Measurements from ENCODE around the gene DAPK1. TPM values are rescaled to one million over a fixed set of nuclear protein-coding genes. Genes with fewer than 3 reads are reported as not detected.

DAPK1 gene
- polyA plus RNA-seq, 1 donor from 2014 or later = 45.0 TPM

- Histone ChIP-seq H3K9me3 (ENCODE audit: low read length) (no peaks in the 10 kb centered on the region), H3K79me2 (replicated peaks; ENCODE audit: insufficient read depth, low read length) (no peaks in the 10 kb centered on the region), H3K36me3 (ENCODE audit: insufficient read depth, low read length) (peaks cover 4% of the 10 kb centered on the region), H3F3A (ENCODE audit: insufficient read depth, low read length, poor library complexity, severe bottlenecking) (no peaks in the 10 kb centered on the region), H3K4me2 (ENCODE audit: low read length) (no peak overlapping the region), H3K9me2 (ENCODE audit: insufficient read depth, low read length) (no peaks in the 10 kb centered on the region), H4K20me1 (ENCODE audit: insufficient read depth) (no peaks in the 10 kb centered on the region), H3K9ac (ENCODE audit: low read length) (no peak overlapping the region), H3K27me3 (ENCODE audit: insufficient read depth, low read depth, low read length) (no peaks in the 10 kb centered on the region), H3K4me3 (ENCODE audit: low read length) (no peak overlapping the region), H3K27ac (ENCODE audit: low read length) (no peak overlapping the region), H2AFZ (ENCODE audit: low read depth, low read length) (no peak overlapping the region)
- no peak for TF ChIP-seq SMC3 (conservative IDR thresholded peaks at IDR 0.05; ENCODE audit: poor library complexity)
- no peak for TF ChIP-seq EP300 (conservative IDR thresholded peaks at IDR 0.05; ENCODE audit: poor library complexity, severe bottlenecking)
- no peak for TF ChIP-seq POLR2AphosphoS5 (IDR thresholded peaks at IDR 0.05)
- TF ChIP-seq CTCF (IDR thresholded peaks at IDR 0.05; ENCODE audit: poor library complexity, severe bottlenecking) = no peak
- no peak for TF ChIP-seq TAF1 (IDR thresholded peaks at IDR 0.05; ENCODE audit: low read depth)
- TF ChIP-seq REST (IDR thresholded peaks at IDR 0.05; ENCODE audit: borderline replicate concordance) = no peak
- TF ChIP-seq RAD21 (conservative IDR thresholded peaks at IDR 0.05) = no peak
- no peak for TF ChIP-seq MXI1 (conservative IDR thresholded peaks at IDR 0.05; ENCODE audit: poor library complexity, severe bottlenecking)
- no peak for TF ChIP-seq EZH2 (IDR thresholded peaks at IDR 0.05; ENCODE audit: borderline replicate concordance, insufficient read depth, low read length, poor library complexity, severe bottlenecking)
Measured at GRCh38 chr9:87543251-87543650, 45.6 kb downstream of the DAPK1 start.

- Histone ChIP-seq H3K79me2 (replicated peaks; ENCODE audit: insufficient read depth, low read length) (peaks cover 4% of the 10 kb centered on the region), H3K9me3 (ENCODE audit: low read length) (no peaks in the 10 kb centered on the region), H3K36me3 (ENCODE audit: insufficient read depth, low read length) (peaks cover 4% of the 10 kb centered on the region), H3K9me2 (ENCODE audit: insufficient read depth, low read length) (no peaks in the 10 kb centered on the region), H3F3A (ENCODE audit: insufficient read depth, low read length, poor library complexity, severe bottlenecking) (no peaks in the 10 kb centered on the region), H3K4me3 (ENCODE audit: low read length) (no peak overlapping the region), H3K27ac (ENCODE audit: low read length) (no peak overlapping the region), H3K9ac (ENCODE audit: low read length) (no peak overlapping the region), H3K27me3 (ENCODE audit: insufficient read depth, low read depth, low read length) (no peaks in the 10 kb centered on the region), H4K20me1 (ENCODE audit: insufficient read depth) (no peaks in the 10 kb centered on the region), H2AFZ (ENCODE audit: low read depth, low read length) (no peak overlapping the region), H3K4me2 (ENCODE audit: low read length) (no peak overlapping the region)
- no peak for TF ChIP-seq RAD21 (conservative IDR thresholded peaks at IDR 0.05)
- no peak for TF ChIP-seq CTCF (IDR thresholded peaks at IDR 0.05; ENCODE audit: poor library complexity, severe bottlenecking)
- TF ChIP-seq SMC3 (conservative IDR thresholded peaks at IDR 0.05; ENCODE audit: poor library complexity) = no peak
- no peak for TF ChIP-seq REST (IDR thresholded peaks at IDR 0.05; ENCODE audit: borderline replicate concordance)
Measured at GRCh38 chr9:87545858-87546257, 48.2 kb downstream of the DAPK1 start.
